ENCODE data around the gene NEIL3.

- TF ChIP-seq CTCF (IDR thresholded peaks at IDR 0.05): no peak
- TF ChIP-seq POLR2A (IDR thresholded peaks at IDR 0.05): no peak
These were observed 12.6 kb downstream of the NEIL3 start for GRCh38 chr4:177322266-177322665.

Data from sigmoid colon (tissue), 3 donors.